Activated CD4-positive, alpha-beta T cell treated with anti-CD3 and anti-CD28 coated beads, Interleukin-2, amount 50 U/mL, for 4 hours (primary cell): Measurements from ENCODE around the gene MB.

Experiments used
- DNase-seq, 2 experiments: peaks; one replicate each; pipeline ENCODE4 v3.0.0-alpha.2; 2020

Gene MB

DNA sequence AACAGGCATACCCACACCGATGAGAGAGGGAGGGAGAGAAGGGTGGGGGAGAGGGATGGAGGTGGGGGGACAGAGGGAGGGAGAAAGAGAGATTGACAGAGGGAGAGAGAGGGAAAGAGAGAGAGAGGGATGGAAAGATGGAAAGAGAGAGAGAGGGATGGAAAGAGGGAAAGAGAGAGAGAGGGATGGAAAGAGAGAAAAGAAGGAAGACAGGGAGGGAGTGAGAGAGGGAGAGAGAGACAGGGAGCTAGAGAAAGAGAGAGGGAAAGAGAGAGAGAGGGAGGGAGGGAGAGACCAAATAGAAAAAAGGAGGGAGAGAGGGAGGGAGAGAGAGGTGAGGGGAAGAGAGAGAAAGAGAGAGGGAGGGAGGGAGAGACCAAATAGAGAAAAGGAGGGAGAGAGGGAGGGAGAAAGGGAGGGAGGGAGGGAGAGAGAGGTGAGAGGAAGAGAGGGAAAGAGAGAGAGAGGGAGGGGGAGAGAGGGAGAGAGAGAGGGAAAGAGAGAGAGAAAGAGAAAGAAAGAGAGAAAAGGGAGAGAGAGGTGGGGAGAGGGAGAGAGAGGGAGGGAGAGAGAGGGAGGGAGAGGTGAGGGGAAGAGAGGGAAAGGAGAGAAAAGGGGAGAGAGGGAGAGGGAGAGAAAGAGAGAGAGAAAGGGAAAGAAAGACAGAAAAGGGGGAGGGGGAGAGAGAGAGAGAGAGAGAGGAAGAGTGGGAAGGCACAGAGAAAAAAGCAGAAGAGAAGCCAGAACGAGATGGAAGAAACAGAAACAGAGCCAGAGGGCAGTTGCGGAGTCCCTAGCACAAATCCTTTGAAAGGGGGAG, 23.8 kb downstream of the MB start:
- DNase-seq = no peak

DNA sequence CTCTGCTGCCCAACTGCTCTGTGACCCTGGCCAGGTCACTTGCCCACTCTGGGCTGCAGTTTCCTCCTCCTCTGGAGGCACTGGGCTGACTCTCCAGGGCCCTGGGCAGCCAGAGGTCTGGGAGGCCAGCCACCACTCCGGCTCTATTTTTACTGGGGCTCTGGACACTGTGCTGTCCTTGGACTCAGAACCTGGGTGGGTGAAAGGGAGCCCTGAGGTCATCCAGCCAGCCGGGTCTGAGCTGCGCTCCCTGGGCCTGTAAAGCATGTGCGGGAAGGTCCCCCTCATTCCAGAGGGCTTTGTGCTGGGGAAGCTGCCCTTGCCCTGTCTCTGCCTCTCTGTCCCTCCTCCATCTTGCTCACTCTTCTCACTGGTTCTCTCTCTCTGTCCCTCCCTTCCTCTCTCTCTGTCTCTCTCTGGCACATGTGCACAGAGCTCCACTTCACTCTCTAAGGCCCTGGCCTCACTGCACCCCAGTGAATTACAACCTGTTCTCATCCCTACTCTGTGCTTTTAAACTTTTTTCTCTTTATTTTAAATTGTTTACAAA, 24.6 kb downstream of the MB start:
- DNase-seq = no peak

DNA sequence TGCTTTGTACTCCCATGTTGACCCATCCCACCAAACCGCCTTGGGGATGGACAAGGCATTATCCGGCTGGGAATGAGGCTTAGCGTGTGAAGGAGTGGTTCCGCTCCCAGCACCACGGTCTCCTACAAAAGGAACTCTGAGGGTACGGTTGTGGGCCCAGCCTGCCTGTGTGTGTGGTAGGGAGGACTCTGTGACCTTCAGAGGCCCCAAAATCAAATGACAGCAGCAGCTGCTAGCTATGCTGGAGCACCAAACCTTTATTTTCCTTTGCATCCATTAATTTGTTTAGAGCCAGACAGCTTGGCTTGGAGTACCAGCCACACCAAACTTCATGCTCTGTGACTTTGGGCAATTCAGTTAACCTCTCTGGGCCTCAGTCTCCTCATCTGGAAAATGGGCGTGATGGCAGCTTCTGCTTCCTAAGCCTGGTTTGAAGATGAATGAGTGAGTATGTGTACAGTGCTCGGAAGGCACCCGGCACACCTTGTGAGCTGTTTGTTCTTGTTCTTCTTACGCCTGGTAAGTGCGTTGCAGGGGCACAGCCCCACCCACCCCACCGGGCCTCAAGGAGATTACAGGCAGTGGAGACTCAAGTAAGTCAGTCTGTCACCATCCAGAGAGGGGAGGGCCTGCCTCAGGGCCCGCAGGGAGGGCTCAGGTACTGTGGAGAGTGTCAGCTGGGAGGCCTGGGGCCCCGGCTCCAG, 25.3 kb downstream of the MB start:
- no peak for DNase-seq

DNA sequence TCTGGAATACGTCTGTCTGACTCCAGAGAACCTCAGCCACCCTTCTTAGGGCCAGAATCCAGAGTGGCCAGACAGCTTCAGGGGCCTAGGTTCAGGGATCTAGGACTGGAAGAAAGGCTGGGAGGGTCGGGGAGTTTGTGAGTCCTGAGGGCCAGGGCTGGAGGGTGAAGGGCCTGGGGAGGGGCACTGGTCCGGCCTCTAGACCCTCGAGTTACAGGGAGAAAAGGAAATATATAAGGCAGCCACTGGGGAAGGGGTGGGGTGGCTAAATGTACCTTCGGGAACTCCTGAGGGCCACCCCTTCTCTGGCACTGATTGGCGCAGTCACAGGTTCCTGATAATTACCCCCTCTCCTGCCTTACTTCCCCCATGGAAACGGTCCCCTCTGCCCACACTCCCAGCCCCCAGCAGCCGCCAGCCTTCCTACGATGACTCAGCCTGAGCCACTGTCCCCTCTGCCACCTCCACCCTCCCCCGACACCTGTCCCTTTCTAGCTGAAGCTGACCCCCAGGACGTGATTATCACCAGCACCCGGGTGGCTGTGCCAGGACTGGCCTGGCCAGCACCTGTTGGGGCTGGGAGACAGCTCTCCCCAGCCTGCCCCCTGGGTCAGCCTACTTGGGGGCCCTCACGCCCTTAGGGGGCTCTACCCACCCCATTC, 26.4 kb downstream of the MB start:
- DNase-seq = no peak

DNA sequence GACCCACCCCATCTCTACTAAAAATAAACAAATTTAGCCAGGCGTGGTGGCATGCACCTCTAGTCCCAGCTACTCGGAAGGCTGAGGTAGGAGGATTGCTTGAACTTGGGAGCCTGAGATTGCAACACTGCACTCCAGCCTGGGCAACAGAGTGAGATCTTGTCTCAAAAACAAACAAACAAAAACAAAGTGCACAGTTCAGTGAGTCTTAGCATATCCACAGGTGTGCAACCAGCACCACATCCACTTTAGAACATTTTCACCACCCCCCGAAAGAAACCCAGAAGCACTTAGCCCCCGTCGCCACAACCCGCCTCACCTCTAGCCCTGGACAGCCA, 27.4 kb downstream of the MB start:
- DNase-seq = no peak

DNA sequence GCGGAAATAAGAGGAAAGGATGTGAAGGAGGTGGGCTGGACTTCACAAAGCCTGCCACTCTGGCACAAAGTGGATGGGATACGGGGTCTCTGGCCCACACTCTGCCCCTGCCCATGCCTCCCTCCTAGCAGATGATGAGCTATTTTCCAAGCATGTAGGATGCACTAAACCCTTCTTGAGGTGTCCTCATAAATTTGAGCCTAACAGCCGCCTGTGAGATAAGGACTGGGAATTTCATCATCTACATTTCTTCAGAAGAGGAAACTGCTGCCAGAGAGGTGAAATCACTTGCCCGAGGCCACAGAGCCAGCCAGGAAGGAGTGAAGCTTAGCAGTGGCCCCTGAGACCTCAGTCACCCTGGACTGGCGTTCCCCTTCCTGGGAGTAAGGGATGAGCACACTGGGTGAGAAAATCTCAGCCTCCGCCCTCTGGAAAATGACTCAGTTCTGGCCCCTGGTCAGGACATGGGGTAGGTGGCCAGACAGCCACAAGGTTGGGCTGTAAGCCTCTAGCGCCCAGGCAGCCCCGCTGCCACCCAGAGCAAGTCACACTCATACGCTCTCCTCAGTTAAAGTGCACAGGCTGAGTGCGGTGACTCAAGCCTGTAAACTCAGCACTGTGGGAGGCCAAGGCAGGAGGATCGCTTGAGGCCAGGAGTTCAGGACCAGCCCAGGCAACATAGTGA, 27.9 kb downstream of the MB start:
- DNase-seq = no peak

DNA sequence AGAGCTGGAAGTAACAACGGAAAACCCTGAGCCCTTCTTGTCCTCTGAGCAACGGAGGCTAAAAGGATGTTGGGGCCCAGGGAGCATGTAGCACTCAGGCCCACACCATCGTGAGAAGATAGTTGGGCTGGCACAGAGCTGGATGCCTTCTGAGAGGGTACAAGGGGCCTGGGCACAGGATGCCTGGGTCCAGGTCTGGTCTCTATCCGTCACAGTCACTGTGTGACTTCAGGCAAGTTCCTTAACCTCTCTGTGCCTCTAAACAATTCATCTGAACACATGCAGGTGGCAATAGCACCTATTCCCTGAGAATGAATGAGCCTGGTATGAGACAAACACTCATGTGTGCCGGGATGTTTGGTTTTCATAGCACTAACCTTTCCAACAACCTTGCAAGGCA, 29.2 kb downstream of the MB start:
- no peak for DNase-seq

DNA sequence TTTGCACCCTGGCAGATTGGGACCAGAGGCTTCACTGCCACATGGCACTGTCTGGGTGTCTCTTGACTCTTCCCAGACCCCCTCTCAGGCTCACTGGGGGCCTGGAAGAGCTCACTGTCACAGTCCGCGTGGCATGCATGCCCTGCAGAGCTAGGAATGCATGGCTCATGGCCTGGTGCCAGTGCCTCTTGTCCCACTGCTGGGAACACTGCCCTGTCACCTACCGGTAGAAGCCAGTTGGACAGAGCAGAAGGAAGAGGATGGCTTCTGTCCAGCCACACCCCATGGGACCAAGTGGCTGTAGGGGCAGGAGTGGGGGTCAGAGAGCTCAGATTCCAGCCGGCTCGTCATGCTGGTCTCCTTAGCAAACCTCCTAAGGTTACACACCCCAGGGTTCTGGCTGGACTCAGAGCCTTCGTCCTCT, 29.7 kb downstream of the MB start:
- DNase-seq = no peak

DNA sequence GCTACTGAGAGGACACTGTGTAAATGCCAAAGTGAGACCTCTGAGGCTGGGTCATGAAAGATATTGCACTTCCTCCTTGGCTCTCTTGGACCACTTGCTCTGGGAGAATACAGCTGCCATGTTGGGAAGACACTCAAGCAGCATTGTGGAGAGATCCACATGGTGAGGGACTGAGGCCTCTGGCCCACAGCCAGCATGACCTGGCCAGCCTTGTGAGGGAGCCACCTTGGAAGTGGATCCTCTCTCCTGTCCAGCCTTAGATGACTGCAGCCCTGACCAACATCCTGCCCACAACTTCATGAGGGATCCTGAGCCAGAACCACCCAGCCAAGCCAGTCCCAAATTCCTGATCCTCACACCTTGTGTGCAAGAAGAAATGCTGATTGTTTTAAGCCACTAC, 30.4 kb downstream of the MB start:
- DNase-seq = no peak

DNA sequence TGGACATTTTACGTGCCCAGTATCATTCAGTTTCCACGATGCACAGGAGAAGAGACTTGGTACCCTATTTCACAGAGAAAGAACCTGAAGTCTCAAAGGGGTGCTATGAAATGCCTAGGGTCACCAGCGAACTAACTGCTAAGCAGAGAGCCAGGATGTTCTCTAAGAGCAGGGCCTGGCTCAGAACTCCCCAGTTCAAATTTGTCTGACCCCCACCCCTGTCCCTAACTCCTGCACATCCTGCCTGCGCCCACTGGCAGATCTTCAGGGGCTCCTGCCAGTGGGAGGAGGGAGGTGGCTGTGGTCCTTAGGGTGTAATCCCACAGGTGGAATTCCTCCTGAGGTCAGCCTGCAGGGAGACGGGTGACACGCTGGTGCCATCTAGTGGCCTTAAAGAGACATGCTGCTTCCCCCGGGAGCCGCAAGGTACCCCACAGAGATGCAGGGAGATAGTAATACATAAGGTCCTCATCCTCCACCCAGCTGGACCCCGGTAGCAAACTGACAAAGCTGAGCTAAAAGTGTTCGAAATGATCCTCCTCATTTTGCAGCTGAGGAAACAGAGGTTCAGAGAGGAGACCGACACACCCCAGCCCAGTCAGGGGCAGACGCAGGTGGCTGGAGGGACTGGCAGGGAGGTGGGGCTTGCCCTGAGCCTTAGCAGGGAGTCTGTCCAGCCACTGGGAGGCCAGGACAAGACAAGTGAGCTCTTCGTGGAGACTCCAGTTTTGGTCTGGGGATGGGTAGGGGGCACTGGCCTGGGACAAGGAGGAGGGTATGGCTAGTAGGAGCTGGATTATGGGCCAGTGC, 34.1 kb downstream of the MB start:
- peak; percentile 27 to 34 for DNase-seq

DNA sequence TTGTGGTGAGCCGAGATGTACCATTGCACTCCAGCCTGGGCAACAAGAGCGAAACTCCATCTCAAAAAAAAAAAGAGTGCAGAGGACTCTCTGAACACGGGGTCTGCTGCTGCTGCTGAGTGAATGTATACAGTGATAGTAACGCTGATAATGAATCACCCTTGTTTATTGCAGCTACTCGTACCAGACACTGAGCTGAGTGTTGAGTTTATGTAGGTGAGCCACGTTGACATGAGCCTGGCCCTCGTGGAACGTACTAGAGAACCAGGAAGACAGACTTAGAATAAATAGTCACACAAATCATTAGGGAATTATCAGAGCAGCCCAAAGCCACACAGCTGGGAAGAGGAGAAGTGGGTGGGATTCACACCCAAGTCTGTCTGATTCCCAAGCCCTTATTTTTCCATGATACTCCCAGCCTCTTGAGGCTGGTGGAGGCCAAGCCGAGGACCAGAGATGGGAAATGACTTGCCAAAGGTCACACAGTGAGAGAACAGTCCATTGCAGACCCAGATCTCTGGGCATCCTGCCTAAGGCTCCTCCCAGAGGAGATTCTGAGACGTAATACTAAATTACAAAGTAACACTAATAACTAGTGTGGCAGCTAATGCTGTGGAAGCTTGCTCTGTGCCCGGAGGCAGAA, 34.8 kb downstream of the MB start:
- no peak for DNase-seq

DNA sequence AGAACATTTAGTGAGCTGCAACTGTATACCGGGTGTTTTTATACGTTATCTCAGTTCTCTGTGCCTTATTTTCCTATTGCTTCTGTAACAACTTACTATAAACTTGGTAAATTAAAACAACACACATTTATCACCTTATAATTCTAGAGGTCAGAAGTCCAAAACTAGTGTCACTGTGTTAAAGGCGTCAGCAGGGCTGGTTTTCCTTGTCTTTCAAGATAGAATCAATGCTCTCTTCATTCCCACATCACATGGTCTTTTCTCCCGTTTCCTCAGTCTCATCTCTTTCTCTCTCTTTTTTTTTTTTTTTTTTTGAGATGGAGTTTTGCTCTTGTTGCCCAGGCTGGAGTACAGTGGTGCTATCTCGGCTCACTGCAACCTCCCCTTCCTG, 36.1 kb downstream of the MB start:
- no peak for DNase-seq

DNA sequence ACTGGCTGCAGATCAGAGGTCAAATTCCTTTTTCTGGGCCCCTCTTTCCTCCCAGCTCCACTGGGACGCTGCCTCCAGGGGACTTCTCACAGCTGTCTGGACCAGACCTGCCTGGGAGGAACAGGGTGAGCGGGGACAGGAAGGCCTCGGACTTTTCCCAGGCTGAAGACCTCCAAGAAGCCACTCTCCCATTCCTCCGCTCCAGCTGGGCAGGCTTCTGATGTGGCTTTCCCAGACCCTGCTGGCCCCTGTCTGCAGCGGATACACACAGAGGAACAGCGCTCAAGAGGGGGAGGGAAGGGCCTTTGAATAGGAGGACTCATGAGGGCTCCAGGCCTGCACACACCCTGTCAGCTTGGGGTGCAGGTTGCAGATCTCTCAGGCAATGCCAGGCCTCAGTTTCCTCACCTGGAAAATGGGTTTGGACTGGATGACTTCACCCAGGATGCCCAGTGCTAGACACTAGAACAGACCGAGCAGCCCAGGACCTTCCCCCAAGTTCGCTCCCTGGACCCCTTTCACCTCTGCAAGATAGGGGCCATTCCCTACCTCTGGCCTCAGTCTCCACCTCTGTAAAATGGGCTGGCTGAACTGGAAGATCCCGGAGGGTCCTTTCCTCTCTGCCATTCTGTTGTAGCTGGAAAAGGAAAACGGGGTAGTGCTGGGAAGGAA, 36.6 kb downstream of the MB start:
- DNase-seq = no peak

DNA sequence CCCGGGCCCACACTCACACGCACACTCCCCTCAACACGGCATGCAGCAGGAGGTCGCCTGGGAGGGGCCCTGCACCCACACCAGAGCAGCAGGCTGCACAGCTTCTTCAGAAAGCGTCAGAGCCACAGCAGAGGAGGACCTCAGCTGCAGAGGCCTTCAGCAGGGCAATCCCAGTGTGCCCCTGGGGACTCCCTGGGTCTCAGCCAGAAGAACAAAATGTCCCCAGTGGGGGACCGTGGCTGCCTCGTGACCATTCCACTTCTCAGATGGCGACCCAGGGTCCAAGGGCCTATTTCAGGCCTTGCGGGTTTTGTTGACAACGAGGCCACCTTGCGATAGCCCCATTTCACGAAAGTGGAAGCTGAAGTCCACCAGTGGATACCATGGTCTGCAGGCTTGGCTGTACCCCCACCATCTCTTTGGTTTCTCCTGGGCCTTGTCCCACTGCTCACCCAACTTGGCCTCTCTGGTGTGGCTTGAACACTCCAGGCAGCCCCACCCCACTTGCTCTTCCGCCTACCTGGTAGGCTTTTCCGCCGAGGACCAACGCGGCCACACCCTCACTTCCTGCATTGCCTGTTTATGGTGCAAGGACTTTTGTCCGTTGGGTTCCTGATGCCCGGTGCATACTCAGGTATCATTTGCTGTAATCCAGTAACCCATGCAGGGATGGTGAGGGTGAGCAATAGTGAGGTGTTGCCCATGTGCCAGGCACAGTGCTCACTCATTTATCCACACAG, 38.1 kb downstream of the MB start:
- DNase-seq = no peak

DNA sequence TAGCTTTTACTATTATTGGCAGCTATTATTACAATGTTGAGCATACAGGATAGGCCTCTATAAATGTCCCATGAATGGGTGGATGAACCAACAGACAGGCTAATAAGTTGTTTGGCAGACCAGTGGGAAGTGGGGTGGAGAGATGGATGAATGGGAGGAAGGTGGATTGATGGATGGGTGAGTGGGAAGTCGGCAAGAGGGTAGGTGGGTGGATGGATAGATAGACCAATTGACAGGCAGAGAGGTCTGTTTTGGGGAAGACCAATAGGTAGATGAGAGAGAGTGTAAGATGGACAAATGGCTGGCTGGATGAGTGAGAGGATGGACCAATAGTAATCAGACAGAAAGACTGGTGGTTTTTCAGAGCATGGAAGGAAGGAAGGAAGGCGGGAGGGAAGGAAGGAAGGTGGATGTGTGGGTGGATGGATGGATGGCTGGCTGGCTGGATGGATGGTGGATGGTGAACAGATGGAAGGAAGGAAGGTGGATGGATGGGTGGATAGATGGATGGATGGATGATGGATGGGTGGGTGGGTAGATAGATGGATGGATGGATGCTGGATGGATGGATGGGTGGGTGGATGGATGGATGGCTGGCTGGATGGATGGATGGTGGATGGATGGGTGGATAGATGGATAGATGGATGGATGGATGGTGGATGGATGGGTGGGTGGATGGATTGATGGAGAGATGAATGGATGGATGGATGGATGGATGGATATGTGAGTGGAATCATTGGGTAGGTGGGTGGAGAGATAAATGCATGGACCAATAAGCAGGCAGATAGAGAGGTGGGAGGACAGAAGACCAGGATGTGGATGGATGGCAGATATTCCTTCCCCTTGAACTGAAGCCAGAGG, 39.1 kb downstream of the MB start:
- no peak for DNase-seq

DNA sequence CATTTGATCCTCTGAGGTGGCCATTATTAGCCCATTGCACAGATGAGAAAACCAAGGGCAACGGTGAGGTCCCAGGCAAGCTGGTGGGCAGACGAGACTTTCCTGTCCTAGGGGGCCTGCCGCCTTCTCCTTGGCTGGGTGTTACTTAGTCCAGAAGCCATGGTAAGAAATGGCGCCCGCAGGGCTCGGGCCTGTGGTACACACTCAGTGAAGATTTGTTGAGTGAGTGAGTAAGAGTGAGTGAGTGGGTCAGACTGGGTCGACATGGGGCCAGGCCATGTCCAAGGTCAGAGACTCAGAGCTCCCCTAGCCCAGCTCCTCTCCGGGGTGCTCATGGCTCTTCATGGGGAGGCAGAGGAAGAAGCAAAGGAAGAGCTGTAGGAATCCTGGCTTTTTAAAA, 40.5 kb downstream of the MB start:
- no peak for DNase-seq

DNA sequence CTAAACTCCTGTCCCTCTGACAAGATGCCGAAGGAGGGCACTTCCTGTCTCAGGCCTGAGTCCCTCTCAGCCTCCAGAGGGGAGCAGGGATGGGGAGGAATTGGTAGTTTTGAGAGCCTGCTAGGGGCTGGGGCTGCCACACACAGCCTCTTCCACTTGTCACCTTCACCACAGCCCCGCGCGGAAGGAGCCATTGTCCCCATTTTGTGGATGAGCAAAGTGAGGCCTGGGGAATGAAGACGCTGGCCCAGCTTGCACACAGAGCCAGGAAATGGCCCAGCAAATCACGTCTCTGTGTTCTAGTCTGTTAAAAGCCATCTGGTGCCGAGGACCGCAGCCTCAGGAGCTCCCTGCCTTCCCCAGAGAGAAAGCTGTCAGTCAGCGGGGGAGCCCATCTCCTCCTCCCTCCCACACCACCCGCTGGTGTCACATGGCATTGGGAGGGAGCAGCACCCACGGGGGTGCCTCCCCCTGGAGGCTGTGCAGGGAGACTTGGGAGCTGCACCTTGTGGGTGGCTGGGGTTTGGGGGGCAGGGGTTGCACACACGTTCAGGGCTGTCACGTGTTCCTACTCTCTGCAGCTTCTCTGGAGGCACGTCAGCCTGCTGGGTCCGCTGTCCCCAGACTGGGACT, 41.9 kb downstream of the MB start:
- no peak for DNase-seq

DNA sequence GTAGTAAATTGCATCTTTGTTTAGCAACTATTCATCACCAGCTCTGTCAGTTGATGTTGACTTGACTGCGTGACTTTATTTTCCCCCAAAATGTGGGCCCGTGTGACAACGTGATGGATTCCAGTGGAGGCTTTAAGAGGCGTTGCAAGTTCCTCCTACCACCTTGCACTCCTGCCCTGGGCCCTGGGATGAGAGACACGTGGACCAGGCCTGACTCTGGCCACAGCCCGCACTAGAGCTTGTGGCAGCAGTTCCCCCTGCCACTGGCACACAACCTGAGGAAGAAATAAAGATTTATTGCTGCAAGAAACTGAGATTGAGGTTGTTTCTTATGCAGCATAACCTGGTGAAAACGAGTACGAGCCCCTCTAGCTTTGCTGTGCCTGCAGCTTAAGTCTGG, 44.6 kb downstream of the MB start:
- no peak for DNase-seq

DNA sequence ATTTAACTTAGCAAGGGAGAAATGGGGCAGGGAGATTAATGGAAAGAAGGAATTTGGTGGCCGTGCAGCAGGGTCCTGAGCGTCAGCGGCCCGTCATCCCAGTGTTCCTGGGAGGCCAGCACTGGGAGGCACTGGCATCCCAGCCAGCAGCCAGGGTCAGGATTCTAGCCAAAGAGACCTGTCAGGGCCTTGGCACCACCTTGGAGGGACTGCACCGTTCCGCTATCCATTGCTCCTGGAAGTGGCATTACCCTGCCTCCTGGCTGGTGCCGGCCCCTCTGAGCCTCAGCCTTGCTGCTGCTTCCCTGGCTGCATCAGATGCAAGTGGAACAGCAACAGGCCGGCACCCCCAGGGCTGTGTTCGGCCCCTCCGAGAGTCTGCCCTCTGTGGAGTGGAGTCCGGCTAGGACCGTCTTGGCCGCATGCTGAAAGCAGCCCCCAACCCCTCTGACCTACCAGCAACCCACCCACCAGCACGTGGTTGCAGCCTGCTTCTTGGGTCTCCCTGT, 46.4 kb downstream of the MB start:
- no peak for DNase-seq
